22Rv1 (cell line): ENCODE results near the gene USP6NL.

Experiments used
- CTCF ChIP-seq: fragments of 450-650 bp; IDR thresholded peaks from 2 replicates; pipeline ENCODE4 v1.5.1; 2017; ENCODE audit warnings: mild to moderate bottlenecking
- ZFX ChIP-seq: fragments of 450-650 bp; IDR thresholded peaks from 2 replicates; pipeline ENCODE4 v1.6.1; 2017; ENCODE audit warnings: antibody characterized with exemption, borderline replicate concordance

- TF ChIP-seq CTCF (no peak), ZFX (no peak)
Observed at GRCh38 chr10:11493646-11494045, 117.8 kb downstream of the USP6NL start.
